HL-60/S4 (cell line): ENCODE results near the gene DHRS2.

Experiments used
- in situ Hi-C: fragments of 300-500 bp; cut with MboI; formaldehyde crosslinking; loops from 2 replicates; pipeline ENCODE4 v1.14.3; 2022; ENCODE audit warnings: low sequenced_read_pairs

The DHRS2 gene

DNA sequence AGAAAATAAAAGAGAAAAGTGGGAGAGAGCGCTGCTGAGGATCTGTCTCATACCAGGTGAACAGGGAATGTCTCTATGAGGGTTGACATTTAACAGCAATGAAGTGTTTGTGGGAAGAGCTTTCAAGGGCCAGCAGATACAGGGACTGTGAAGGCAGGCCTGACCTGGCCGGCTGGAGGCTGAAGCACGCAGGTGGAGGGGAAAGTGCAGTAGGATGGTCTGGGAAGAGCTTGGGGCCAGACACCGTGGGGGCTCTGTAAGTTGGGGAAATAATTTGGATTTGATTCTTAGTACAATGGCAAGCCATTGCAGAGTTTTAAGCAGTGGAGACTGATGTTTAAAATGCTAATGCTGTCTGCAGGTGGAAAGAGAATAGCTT lies 23.8 kb upstream of the DHRS2 start:
- in situ Hi-C loops, result no loop called here

DNA sequence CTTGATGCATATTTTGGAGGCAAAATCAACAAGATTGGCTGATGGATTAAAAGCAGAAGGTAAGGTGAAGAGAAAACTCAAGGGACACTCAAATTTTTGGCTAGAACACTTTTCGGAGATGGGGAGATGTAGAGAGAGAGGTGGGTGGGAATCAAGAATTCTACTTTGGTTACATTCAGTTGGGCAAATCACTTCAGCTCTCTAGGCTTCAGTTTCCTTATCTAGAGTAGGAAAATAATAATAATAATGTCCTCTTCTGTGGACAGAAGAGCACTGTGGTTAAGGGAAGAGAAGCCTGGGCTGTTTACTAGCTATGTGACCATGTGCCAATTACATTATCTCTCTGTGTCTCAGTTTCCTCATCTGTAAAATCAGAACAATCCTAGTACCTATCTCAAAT lies 23.4 kb upstream of the DHRS2 start:
- in situ Hi-C loops, result no loop called here

DNA sequence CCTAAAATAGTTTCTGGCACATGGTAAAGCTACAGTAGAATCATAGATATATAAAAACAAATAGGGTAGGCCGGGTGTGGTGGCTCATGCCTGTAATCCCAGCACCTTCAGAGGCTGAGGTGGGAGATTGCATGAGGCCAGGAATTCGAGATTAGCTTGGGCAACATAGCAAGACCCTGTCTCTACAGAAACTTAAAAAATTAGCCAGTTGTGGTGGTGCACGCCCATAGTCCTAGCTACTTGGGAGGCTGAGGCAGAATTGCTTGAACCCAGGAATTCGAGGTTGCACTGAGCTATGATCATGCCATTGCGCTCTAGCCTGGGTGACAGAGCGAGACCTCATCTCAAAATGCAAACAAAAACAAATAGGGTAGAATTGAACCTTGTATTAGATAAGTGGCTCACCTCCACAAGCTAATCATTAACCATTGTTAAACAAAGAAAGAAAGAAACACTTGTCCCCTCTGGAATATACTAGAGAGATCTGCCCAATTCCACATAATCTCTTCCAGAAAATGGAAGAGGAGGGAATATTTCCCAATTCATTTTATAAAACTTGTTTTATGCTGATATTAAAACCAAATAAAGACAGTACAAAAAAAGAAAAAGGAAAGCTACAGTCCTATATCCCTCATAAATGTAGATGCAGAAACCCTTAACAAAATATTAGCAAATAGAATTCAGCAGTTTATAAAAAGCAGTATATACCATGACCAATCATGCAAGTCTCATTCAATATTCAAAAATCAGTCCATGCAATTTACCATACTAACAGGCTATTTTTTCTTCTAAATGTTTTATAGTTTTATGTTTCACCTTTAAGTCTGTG lies 22.7 kb upstream of the DHRS2 start:
- in situ Hi-C loops, result no loop called here

DNA sequence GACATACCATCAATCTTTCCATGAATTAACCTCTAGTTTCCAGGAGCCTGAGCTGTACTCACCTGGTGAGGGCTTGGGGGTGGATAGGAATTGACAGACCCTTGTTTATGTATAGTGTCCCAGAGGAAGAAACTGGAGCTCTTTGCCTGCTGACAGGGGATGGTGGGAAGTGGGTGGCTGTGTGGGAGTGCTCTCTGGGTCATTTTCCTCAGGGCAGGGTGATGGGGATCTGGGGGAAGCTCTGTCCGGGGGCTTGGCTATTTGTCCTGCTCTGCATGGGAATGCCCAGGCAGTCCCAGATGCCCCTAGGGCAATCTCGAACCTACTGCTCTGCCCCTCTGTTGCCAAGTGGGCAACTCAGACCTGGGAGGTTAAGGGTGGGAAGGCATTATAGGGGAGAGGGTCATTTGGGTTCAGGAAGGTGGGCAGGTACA lies 21.8 kb upstream of the DHRS2 start:
- in situ Hi-C loops, result no loop called here

DNA sequence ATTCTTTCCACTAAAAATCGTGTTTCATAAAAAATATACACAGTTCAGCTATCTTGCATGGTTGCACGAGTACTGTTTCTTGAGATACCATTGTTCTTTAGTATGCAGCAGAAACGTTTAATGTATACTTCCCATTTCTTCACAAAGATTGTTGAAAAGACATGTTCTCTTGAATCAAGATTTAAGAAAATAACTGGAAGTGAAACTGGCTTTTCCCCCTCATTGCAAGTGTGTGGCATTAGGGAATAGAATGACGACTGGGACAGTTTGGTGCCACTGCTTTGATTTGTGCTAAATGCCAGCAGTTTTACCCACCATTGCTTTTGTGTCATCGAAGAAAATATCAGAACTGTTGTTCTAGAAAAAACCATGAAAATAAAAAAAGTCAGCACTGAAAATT lies 20.3 kb upstream of the DHRS2 start:
- in situ Hi-C loops, result no loop called here

DNA sequence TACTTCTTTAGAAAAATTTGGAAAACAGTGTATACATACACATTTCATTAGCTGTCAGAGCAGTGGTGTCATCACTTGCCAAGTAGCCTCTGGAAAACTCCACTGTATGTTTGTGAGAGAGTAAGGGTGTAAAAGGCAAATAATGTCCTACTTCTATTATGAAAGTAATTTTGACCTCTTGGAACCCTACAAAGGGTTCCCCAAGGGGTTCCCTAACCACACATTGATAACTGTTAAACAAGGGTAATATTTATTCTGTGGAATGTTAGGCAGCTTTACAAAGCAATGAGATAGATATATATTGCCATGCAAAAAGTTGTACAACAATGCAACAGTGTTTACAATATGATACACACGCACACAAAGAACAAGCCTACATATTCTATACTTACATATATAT lies 18.6 kb upstream of the DHRS2 start:
- in situ Hi-C loops, result no loop called here

DNA sequence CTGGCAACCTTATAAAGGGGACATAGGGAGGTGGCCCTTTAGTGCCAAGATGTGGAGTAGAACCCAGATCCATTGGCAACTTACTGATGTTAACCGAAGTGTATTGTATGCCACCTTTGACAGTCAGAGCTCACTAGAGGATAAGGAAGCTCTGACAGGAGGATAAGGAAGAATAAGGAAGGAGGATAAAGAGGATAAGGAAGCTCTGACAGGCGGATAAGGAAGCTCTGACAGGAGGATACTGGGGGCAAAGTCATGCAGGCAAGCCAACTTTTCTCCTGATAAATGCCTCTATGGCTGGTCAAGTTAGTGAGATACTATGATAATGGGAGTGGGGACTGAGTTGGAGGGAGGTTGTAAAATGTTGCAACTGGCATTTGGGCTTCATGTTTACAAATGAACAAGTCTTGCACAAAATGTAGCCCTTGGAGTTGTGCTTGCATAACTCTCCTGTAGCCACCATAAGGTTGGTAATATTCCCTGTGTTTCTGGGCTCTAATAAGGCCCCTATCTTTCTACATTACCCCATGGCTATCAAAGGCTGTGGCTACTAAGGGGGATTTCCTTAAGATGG lies 17.7 kb upstream of the DHRS2 start:
- in situ Hi-C loops, result no loop called here

DNA sequence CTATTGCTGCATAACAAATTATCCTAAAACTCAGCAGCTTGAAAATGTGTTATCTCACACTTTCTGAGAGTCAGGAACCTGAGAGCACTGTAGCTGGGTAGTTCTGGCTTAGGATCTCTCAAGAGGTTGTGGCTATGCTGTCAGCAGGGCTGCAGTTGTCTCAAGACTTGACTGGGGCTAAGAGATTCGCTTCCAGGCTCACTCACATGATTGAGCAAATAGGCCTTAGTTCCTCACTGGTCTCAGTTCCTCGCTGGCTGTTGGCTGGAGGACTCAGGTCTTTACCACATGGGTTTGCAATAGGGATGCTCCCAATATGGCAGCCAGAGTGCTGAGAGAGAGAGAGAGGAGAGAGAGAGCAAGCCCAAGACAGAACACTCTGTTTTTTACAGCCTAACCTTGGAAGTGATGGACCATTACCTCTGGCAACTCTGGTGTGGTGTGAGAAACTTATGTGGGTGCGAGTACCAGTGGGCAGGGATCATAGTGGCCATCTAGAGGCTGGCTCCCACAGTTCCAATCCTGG lies 15.9 kb upstream of the DHRS2 start:
- in situ Hi-C loops, result no loop called here

DNA sequence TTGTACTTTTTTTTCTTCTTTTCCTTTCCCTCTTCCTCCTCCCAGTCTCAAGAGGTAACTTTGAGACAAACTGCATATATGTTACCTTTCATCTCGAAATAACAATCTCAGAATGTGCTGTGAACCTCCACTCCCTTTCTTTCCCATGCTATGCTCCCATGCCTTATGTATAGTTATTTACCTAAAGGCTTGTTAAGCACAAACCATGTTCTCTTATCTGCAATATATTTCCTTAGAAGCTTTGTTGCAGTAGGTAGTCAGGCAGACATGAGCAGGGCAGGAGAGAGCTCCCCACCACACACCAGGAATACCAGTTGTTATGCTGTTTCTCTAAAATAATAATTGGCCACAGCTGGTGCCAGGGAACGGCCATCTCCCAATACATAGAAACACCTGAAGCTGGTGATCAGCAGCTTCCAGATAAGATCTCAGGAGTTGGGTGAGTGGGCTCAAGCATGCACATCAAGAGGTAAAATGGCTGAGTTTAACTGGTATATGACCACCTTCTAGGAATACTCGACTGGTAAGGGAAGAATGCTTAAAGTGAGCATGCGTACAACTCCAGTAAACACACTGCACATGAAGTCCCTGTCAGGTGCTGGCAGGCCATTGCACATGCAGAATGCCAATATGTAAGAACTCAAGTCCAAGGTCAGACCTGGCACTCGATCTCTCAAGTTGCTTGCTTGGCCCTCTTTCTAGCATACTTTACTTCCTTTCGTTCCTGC lies 14.8 kb upstream of the DHRS2 start:
- in situ Hi-C loops, result no loop called here

DNA sequence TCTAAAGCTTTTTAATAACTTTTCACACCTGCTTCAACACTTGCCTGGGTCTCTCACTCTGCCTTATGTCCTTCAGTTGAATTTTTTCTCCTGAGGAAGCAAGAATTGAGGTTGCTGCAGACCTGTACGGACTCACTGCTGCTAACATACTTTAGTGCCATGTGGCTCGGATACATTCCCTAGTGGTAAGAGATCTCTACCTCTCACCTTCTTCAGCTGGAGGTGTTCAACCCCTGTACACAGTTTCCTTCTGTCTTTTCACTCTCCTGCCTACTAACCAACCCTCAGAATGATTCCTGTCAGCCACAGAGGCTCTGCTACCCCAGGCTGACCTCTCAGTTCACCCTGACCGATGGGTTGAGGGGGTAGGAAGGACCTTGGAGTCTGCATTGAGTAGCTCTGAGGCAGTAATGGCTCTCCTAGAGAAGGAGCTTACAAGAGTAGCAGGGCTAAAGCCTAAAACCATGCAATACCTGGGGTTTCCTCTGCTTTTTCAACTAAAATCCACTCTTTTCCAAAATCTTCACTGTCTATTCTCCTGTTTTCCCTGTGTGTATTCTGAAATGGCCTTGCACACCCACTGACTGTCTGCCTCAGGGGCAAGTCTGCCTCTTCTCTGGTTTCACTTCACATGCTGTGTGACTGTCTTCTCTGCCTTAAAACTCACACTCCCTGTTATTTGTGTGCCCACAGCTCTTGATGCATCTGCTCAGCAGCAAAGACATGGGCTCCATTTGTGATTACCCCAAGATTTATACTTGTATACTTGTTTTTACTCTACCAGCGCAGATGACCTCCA lies 14.0 kb upstream of the DHRS2 start:
- in situ Hi-C loops, result no loop called here

DNA sequence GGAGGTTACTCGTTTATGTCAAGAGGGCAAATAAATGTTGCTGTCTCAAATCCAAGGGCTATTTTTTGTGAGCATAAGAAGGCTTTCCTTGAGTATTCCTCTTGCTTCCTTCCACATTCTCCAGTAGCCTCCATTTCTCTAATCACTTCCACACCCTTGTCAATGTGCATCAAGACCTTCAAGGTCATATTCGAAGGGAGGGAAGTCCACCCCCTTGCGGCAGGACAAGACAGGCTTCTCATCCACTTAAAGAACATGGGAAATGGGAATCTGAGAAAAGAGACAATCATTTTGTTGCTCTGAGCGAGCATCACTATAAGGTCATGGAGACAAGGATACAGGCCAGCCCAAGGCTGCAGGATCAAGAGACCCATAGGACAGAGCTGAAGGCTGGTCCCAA lies 13.2 kb upstream of the DHRS2 start:
- in situ Hi-C loops, result no loop called here

DNA sequence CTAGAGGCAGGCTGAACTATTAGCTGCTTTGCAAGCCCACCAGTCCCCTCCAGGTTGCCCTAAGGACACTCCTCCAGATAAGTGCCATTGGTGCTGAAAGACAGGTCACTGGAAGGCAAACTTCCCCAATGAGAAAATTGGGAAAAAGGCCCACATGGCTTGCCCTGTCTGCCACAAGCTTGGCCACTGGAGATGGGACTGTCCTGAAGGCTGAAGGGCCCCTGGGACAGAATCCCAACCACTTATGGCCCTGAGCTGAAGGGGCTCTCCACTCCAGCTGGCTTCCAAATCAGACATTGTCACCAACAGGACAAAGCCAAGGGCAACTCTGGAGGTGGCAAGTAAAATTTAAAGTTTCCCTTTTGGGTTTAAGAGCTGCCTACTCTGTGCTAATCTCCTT lies 12.2 kb upstream of the DHRS2 start:
- in situ Hi-C loops, result no loop called here

DNA sequence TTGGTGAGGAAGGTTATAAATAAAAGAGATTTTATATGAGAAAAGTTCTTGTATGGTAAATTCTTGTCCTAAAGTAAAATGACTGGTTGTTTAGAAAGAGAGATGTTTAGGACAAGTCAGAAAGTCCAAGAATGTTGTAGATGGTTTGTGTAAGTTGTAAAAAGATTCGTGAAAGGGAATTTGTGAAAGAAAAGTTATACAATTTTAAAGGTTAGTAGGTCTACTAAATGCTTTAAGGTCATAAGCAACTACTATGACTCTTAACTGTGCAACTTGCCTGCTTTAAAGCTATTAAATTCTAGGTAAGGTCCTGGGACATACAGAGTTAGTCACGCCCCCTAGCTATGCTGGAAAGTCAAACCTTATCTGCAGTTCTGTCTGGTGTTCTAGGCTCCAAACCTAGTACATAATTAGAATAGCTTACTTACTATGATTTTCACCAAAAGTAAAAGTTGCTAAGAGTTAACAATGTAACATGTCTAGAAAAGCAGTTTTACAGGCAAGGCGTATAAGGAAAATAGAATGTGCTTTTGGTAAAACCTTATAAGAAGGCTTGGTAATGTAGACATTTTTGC lies 11.2 kb upstream of the DHRS2 start:
- in situ Hi-C loops, result no loop called here

DNA sequence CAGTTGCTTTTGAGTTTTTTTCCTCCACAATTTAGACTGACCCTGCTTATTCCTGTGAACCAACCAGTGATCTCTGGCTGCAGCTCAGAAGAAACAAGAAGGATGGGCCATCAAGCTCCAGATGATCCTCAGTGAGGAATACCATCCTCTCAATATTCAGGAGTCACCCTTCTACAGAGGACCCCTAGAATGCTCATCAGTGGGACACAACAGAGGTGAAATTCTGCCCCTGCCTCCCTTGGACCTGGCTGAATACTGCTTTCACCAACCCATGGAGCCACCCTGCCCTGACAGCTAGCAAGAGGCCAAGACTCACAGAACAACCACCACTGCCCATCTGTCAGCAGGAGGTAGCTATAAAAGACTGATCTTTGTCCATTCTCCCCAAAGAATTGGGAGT lies 9.2 kb upstream of the DHRS2 start:
- in situ Hi-C loops, result no loop called here

DNA sequence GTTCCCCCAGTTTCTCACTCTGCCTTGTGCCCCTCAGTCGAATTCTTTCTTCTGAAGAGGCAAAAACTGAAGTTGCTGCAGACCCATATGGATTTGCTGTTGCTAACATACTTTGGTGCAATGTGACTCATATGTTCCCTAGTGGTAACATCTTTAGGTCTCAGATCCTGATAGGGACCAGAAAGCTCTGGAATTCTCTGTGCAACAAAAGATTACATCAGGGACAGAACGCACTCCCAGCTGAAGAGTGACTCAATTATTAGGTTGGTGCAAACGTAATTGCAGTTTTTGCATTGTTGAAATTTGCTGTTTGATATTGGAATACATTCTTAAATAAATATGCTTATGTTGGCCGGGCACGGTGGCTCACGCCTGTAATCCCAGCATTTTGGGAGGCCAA lies 8.2 kb upstream of the DHRS2 start:
- in situ Hi-C loops, result no loop called here

DNA sequence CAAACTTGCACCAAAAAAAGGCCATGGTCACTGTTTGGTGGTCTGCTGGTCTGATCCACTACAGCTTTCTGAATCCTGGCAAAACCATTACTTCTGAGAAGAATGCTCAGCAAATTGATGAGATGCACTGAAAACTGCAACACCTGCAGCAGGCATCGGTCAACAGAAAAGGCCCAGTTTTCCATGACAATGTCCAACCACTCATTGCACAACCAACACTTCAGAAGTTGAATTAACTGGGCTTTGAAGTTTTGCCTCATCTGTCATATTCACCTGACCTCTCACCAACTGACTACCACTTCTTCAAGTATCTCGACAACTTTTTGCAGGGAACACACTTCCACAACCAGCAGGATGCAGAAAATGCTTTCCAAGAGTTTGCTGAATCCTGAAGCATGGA lies 7.0 kb upstream of the DHRS2 start:
- in situ Hi-C loops, result no loop called here

DNA sequence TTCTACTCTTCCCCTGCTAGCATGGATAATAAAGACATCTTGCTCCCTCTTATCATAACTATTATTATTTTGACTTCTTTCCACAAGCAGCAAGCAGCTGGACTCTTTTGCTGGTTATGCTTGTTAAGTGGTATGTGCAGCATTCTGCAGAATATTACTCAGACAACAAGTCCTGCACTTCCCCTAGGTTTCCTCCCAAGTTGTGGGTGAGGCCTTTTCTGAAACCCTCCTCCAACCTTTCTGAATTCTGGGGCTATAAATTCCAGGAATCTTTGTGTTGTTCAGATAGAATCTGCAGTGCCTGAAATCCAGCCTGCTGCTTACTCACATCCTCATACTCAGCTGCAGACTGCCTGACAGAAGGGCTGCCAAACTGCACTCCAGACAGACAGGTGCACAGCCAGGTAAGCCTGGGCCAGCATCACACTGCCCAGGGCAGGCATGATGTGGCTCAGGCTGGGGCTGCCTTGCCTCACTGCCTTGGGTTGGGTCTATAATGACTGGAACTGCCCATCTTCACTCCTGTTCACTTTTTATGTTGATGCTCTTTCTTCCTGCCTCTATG lies 6.2 kb upstream of the DHRS2 start:
- in situ Hi-C loops, result no loop called here

DNA sequence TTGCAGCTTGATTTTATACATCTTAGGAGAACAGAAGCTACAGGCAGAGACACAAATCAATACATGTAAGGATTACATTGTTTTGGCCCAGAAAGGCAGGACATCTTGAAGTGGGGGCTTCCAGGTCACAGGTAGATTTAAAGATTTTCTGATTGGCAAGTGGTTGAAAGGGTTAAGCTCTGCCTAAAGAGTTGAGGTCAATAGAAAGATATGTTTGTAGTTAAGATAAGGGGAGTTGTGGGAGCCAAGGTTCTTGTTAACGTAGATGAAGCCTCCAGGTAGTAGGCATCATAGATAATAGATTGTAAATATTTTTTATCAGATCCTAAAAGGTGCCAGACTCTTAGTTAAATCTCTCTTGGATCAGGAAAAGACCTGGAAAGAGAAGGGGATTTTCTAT lies 5.5 kb upstream of the DHRS2 start:
- in situ Hi-C loops, result no loop called here

DNA sequence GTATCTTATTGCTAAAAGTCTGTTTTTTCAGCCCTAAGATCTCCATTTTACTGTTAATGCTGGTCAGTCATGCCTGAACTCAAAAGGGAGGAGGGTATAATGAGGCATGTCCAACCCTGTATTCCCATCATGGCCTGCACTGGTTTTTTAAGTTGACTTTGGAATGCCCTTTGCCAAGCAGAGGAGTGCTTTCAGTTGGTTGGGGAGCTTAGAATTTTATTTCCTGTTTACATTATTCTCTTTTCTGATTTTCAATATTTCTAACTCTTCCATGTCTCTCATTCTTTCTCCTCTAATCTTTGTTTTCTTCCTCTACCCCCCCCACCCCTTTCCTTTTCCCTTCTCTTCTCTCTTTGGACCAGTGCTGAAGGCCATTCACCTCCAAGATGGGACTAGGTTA lies 4.9 kb upstream of the DHRS2 start:
- in situ Hi-C loops, result no loop called here

DNA sequence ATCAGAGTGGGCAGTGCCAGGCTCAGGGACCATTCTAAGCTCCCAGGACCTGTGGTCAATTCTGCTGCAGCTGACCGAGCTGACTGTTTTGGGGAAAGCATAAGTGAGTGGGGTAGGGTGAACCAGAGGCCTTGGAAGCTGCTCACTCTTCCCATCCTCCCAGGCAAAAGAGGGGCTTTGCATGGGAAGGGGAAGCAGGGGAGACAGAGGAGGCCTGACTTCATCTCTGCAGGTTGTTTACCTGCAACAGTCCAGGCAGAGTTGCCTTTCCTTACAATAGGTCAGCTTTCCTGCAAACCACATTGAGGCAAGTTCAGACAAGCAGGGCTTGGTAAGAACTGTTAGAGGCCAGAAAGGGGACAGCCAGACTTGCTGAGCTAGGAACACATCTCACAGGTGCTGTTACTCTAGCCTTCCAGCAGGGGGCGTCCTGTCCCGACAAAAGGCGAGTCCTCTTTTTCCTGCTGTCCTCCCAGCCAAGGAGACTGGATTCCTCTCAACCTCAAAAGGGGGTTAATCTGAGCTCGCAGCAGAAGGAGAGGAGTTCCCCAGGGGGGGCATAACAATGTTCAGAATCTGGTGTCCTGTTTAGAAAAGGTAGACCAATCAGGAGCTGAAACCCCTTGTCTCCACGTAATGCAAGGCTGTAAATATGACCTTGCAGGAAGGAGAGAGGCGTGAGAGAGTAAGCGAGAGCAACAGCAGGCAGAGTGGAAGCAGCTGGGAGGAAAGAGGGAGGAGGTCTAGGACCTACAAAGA lies 4.3 kb upstream of the DHRS2 start:
- in situ Hi-C loops, result no loop called here
